ENCODE results near the gene COLEC11.

The COLEC11 gene

DNA sequence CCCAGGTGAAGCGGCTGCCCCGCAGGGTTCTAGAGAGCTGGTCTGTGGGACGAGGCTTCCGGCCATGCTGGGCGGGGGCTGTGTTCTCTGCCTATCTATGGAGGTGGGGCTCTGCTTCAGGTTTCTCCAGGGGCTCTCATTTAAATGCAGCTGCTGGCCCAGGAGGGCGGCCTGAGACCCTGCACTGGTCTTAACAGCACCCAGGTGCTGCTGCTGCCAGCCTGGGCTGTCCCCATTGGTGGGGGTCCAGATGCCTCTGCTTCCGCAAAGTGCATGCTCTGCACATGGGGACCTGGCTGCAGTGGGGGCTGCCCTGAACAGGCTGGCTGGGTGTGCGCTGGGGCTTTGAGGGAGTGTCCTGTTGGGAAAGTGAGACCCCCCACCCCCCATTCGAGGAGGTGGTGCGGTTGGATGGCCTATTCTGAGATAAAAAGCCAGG is 33.3 kb downstream of the COLEC11 start:
- POLR2A ChIA-PET, result no interaction called here
- Histone ChIP-seq H3K36me3 (ENCODE audit: control insufficient read depth in 2 of 2, insufficient read depth in 1 of 2, low read length in 2 of 2) (no peaks in the 10 kb centered on the region), H3K4me1 (ENCODE audit: control insufficient read depth, insufficient read depth, low read length) (no peaks in the 10 kb centered on the region), H3K4me3 (ENCODE audit: low read depth, low read length) (no peak overlapping the region), H3K9me3 (ENCODE audit: control insufficient read depth, insufficient read depth, low read depth, low read length) (no peaks in the 10 kb centered on the region), H3K27ac (ENCODE audit: extremely low read depth, low read depth, low read length) (no peak overlapping the region)
- CTCF ChIA-PET, result interaction anchor here (0.6 to 0.9 kb wide), 4 partner anchors 9 to 327 kb away, joined by 3 to 4 read pairs (median 4); no protein-coding TSS in a partner anchor
- no peak for TF ChIP-seq ZBTB17 (tag by site-specific recombination; IDR thresholded peaks at IDR 0.05)
- TF ChIP-seq ZNF560 (tag by site-specific recombination; IDR thresholded peaks at IDR 0.05; ENCODE audit: borderline replicate concordance), result no peak
- TF ChIP-seq ZNF510 (tag by site-specific recombination; IDR thresholded peaks at IDR 0.05; ENCODE audit: insufficient replicate concordance), result no peak
- no peak for TF ChIP-seq ZNF157 (tag by site-specific recombination; IDR thresholded peaks at IDR 0.05)
- no peak for TF ChIP-seq TRIM28 (IDR thresholded peaks at IDR 0.05; ENCODE audit: borderline replicate concordance, low read length)
- TF ChIP-seq ZSCAN23 (tag by site-specific recombination; IDR thresholded peaks at IDR 0.05), result no peak
- TF ChIP-seq KLF7 (tag by site-specific recombination; IDR thresholded peaks at IDR 0.05; ENCODE audit: borderline replicate concordance), result no peak
- no peak for TF ChIP-seq ZNF350 (tag by site-specific recombination; IDR thresholded peaks at IDR 0.05)
- TF ChIP-seq HOXC10 (CRISPR knock-in tag; IDR thresholded peaks at IDR 0.05), result no peak
- no peak for TF ChIP-seq ATF2 (tag by site-specific recombination; IDR thresholded peaks at IDR 0.05; ENCODE audit: low read depth)
- TF ChIP-seq, protein P1, sequence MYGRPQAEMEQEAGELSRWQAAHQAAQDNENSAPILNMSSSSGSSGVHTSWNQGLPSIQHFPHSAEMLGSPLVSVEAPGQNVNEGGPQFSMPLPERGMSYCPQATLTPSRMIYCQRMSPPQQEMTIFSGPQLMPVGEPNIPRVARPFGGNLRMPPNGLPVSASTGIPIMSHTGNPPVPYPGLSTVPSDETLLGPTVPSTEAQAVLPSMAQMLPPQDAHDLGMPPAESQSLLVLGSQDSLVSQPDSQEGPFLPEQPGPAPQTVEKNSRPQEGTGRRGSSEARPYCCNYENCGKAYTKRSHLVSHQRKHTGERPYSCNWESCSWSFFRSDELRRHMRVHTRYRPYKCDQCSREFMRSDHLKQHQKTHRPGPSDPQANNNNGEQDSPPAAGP (tag by site-specific recombination; IDR thresholded peaks at IDR 0.05), result no peak
- TF ChIP-seq ZNF785 (tag by site-specific recombination; IDR thresholded peaks at IDR 0.05), result no peak
- no peak for TF ChIP-seq ZNF664 (tag by site-specific recombination; IDR thresholded peaks at IDR 0.05)
- no peak for TF ChIP-seq ZNF555 (tag by site-specific recombination; conservative IDR thresholded peaks at IDR 0.05)
- TF ChIP-seq ZNF302 (tag by site-specific recombination; IDR thresholded peaks at IDR 0.05; ENCODE audit: low read depth), result no peak
- TF ChIP-seq BCL11B (tag by site-specific recombination; IDR thresholded peaks at IDR 0.05; ENCODE audit: low read depth), result no peak
- TF ChIP-seq ZNF292 (tag by site-specific recombination; IDR thresholded peaks at IDR 0.05; ENCODE audit: borderline replicate concordance, low read depth), result no peak
- TF ChIP-seq, protein P2, sequence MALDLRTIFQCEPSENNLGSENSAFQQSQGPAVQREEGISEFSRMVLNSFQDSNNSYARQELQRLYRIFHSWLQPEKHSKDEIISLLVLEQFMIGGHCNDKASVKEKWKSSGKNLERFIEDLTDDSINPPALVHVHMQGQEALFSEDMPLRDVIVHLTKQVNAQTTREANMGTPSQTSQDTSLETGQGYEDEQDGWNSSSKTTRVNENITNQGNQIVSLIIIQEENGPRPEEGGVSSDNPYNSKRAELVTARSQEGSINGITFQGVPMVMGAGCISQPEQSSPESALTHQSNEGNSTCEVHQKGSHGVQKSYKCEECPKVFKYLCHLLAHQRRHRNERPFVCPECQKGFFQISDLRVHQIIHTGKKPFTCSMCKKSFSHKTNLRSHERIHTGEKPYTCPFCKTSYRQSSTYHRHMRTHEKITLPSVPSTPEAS (tag by site-specific recombination; IDR thresholded peaks at IDR 0.05), result no peak

DNA sequence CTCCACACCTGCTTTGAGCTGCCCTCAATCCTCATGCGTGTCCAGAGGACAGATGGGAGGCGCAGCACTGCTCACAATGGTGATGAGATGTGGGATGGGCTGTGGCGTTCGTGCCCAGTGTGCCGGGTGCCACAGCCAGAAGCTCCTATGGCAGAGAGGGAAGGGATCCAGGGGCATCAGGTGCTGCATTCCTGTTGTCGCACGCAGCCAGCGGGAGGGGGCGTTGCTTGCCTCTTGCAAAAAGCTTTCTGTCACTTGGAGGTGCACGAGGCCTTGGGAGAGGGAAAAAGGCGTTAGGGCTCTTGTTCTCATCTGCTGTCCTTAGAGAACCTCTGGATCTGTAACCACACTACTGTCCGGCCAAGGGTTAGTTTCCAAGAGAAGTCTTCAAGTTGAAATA is 33.9 kb downstream of the COLEC11 start:
- Histone ChIP-seq H3K4me1 (ENCODE audit: control insufficient read depth, insufficient read depth, low read length) (no peaks in the 10 kb centered on the region), H3K9me3 (ENCODE audit: control insufficient read depth, insufficient read depth, low read depth, low read length) (no peaks in the 10 kb centered on the region), H3K4me3 (ENCODE audit: low read depth, low read length) (no peak overlapping the region), H3K36me3 (ENCODE audit: control insufficient read depth in 2 of 2, insufficient read depth in 1 of 2, low read length in 2 of 2) (no peaks in the 10 kb centered on the region), H3K27ac (ENCODE audit: extremely low read depth, low read depth, low read length) (no peak overlapping the region)
- ChIA-PET CTCF (interaction anchor here (0.6 to 1.4 kb wide), 7 partner anchors 8 to 326 kb away, joined by 3 to 4 read pairs (median 4); no protein-coding TSS in a partner anchor), POLR2A (no interaction called here)
- TF ChIP-seq, protein P3, sequence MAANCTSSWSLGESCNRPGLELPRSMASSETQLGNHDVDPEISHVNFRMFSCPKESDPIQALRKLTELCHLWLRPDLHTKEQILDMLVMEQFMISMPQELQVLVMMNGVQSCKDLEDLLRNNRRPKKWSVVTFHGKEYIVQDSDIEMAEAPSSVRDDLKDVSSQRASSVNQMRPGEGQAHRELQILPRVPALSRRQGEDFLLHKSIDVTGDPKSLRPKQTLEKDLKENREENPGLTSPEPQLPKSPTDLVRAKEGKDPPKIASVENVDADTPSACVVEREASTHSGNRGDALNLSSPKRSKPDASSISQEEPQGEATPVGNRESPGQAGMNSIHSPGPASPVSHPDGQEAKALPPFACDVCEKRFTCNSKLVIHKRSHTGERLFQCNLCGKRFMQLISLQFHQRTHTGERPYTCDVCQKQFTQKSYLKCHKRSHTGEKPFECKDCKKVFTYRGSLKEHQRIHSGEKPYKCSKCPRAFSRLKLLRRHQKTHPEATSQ (tag by site-specific recombination; IDR thresholded peaks at IDR 0.05), result no peak
- TF ChIP-seq GLIS1 (tag by site-specific recombination; IDR thresholded peaks at IDR 0.05) (no peak), ZSCAN30 (tag by site-specific recombination; IDR thresholded peaks at IDR 0.05) (no peak), ZNF132 (tag by site-specific recombination; IDR thresholded peaks at IDR 0.05; ENCODE audit: borderline replicate concordance) (no peak), ZNF18 (tag by site-specific recombination; IDR thresholded peaks at IDR 0.05) (no peak), ZNF248 (tag by site-specific recombination; IDR thresholded peaks at IDR 0.05) (no peak), ZNF660 (tag by site-specific recombination; IDR thresholded peaks at IDR 0.05) (no peak), ZBTB20 (tag by site-specific recombination; IDR thresholded peaks at IDR 0.05) (no peak), GLI4 (tag by site-specific recombination; IDR thresholded peaks at IDR 0.05) (no peak), YY1 (tag by site-specific recombination; IDR thresholded peaks at IDR 0.05) (no peak)
- TF ChIP-seq, protein P4, sequence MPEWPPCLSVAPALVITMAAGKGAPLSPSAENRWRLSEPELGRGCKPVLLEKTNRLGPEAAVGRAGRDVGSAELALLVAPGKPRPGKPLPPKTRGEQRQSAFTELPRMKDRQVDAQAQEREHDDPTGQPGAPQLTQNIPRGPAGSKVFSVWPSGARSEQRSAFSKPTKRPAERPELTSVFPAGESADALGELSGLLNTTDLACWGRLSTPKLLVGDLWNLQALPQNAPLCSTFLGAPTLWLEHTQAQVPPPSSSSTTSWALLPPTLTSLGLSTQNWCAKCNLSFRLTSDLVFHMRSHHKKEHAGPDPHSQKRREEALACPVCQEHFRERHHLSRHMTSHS (tag by site-specific recombination; IDR thresholded peaks at IDR 0.05), result no peak

Measured in HEK293 (cell line).